ENCODE results near the gene SPIRE1. TPM values are rescaled to one million over a fixed set of nuclear protein-coding genes. Genes with fewer than 3 reads are reported as not detected.
A peak's percentile ranks its signal among the peaks of the same experiment; 100 is the strongest.
"Not testable (repeated sequence)": the region's sequence is repeated elsewhere in the genome, so short reads cannot be mapped to it uniquely, and the experiment has no call there.

The SPIRE1 gene
- total and polyA plus RNA-seq, 9 donors, result 7.9 to 30.2 (median 20.4) TPM

DNA sequence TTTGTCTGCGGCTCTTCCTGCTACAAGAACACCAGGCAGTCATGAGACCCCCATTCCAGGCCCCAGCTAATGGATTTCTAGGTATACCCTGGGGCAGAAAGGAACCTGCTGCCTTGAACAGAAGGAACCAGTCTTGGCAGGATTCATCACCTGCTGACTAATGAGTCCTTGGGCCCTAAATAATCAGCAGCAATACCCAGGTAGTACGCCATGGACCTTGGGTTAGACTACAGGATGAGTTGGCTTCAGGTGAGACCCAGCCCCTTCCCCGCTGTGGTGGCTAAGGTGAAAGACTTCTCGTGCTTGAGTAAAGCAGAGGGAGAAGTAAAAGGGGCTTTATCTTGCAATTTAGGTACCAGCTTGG, 105.0 kb downstream of the SPIRE1 start:
- Histone ChIP-seq H3K27me3 (no peaks in the 10 kb centered on the region), H3K36me3 (no peaks in the 10 kb centered on the region), H3K27ac (no peak overlapping the region), H3K4me3 (no peak overlapping the region), H3K9me3 (peaks cover 0 to 5% of the 10 kb centered on the region in 2 donors), H3K4me1 (ENCODE audit: insufficient read depth) (peaks cover 1% of the 10 kb centered on the region)
- TF ChIP-seq EP300 (IDR thresholded peaks at IDR 0.05), result no peak
- TF ChIP-seq POLR2A (IDR thresholded peaks at IDR 0.05), result no peak
- TF ChIP-seq, protein P1, sequence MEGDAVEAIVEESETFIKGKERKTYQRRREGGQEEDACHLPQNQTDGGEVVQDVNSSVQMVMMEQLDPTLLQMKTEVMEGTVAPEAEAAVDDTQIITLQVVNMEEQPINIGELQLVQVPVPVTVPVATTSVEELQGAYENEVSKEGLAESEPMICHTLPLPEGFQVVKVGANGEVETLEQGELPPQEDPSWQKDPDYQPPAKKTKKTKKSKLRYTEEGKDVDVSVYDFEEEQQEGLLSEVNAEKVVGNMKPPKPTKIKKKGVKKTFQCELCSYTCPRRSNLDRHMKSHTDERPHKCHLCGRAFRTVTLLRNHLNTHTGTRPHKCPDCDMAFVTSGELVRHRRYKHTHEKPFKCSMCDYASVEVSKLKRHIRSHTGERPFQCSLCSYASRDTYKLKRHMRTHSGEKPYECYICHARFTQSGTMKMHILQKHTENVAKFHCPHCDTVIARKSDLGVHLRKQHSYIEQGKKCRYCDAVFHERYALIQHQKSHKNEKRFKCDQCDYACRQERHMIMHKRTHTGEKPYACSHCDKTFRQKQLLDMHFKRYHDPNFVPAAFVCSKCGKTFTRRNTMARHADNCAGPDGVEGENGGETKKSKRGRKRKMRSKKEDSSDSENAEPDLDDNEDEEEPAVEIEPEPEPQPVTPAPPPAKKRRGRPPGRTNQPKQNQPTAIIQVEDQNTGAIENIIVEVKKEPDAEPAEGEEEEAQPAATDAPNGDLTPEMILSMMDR (IDR thresholded peaks at IDR 0.05), result no peak
- DNase-seq, result no peak
- WGBS, 3 donors, result 95 to 98% (median 95%) methylated on average over 4 of the region's 4 CpGs
- intact Hi-C loops (cut with DNase I), result no loop called here

- H3K27ac ChIP-seq; H3K4me3 ChIP-seq; H3K36me3 ChIP-seq; H3K9me3 ChIP-seq; intact Hi-C loops (cut with DNase I); H3K4me1 ChIP-seq (ENCODE audit: insufficient read depth); H3K27me3 ChIP-seq: not testable (repeated sequence)
- 81 to 89% (median 83%) methylated on average over 13 of the region's 13 CpGs for WGBS, 3 donors
- DNase-seq, result peak in 1 of 5 donors; percentile 28
These were observed 105.7 kb downstream of the SPIRE1 start for GRCh38 chr18:12551943-12552878.

- H3K27ac ChIP-seq; H3K9me3 ChIP-seq; H3K27me3 ChIP-seq; intact Hi-C loops (cut with DNase I); H3K4me3 ChIP-seq; H3K4me1 ChIP-seq (ENCODE audit: insufficient read depth); DNase-seq; H3K36me3 ChIP-seq: not testable (repeated sequence)
- 94 to 96% (median 95%) methylated on average over 13 of the region's 13 CpGs for WGBS, 3 donors
These were observed 106.4 kb downstream of the SPIRE1 start for GRCh38 chr18:12551466-12551865.

DNA sequence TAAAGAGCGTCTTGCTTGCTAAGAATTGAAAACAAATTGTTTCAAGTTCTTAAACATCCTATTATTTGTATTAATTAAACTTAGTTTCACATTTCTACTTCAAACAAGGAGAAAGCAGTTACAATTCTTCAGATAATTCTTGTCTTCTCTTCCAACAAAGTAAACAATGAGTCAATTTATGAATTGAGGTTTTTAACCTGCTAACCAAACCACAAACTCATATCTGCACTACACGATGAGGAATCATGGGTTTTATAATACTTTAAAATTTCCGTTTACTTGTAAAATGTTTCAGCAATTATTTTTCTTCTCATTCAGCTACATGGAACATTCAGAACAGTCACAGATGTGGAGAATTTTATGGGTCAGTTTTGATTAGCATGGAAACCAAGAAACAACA, 114.2 kb downstream of the SPIRE1 start:
- 14 to 38% (median 19%) methylated on average over 3 of the region's 3 CpGs for WGBS, 3 donors
- H3K27ac ChIP-seq, result no peak overlapping the region
- DNase-seq, result no peak
- no peak overlapping the region for H3K4me3 ChIP-seq
- no peaks in the 10 kb centered on the region for H3K27me3 ChIP-seq
- no peaks in the 10 kb centered on the region for H3K36me3 ChIP-seq
- H3K9me3 ChIP-seq, result no peaks in the 10 kb centered on the region
- intact Hi-C loops (cut with DNase I), result no loop called here
- H3K4me1 ChIP-seq (ENCODE audit: insufficient read depth), result no peaks in the 10 kb centered on the region
- TF ChIP-seq, protein P1 (IDR thresholded peaks at IDR 0.05), result no peak
- TF ChIP-seq POLR2A (IDR thresholded peaks at IDR 0.05) (no peak), EP300 (IDR thresholded peaks at IDR 0.05) (no peak)

DNA sequence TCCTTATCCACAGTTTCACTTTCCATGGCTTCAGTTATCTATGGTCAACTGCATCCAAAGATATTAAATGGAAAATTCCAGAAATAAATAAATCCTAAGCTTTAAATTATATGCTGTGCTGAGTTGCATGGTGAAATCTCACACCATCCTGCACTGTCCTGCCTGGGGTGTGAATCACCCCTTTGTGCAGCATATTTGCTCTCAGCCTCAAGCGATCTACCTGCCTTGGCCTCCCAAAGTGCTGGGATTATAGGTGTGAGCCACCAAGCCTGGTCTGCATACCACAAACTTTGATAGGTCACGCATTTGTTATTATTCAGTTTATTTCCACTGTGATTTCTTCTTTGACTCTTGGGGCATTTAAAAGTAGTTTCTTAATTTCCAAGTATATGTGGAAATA, 117.2 kb downstream of the SPIRE1 start:
- DNase-seq, result no peak
- TF ChIP-seq POLR2A (IDR thresholded peaks at IDR 0.05) (no peak), EP300 (IDR thresholded peaks at IDR 0.05) (no peak)
- TF ChIP-seq, protein P1 (IDR thresholded peaks at IDR 0.05), result no peak
- H3K36me3 ChIP-seq, result no peaks in the 10 kb centered on the region
- H3K9me3 ChIP-seq, result no peaks in the 10 kb centered on the region
- intact Hi-C loops (cut with DNase I), result no loop called here
- no peaks in the 10 kb centered on the region for H3K4me1 ChIP-seq (ENCODE audit: insufficient read depth)
- WGBS, 3 donors, result 95 to 100% (median 98%) methylated on average over 2 of the region's 2 CpGs
- no peaks in the 10 kb centered on the region for H3K27me3 ChIP-seq
- H3K27ac ChIP-seq, result no peak overlapping the region
- no peak overlapping the region for H3K4me3 ChIP-seq

DNA sequence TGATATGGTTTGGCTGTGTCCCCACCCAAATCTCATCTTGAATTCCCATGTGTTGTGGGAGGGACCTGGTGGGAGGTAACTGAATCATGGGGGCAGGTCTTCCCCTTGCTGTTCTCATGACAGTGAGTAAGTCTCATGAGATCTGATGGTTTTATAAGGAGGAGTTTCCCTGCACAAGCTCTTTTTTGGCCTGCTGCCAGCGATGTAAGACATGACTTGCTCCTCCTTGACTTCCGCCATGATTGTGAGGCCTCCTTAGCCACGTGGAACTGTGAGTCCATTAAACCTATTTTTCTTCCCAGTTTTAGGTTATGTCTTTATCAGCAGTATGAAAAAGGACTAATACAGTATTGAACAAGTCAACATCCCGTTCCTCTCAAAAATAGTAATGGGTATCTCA, 118.7 kb downstream of the SPIRE1 start:
- intact Hi-C loops (cut with DNase I); H3K9me3 ChIP-seq; H3K4me1 ChIP-seq (ENCODE audit: insufficient read depth); H3K4me3 ChIP-seq; H3K27ac ChIP-seq; DNase-seq; H3K36me3 ChIP-seq; H3K27me3 ChIP-seq: not testable (repeated sequence)
- WGBS, 3 donors, result 86 to 91% (median 89%) methylated on average over 4 of the region's 4 CpGs

All from ovary (tissue), 9 donors.